ENCODE data around the gene ECI2.

Gene ECI2

GRCh38 chr6:4178737-4179333 lies 43.5 kb upstream of the ECI2 start:
- Histone ChIP-seq H3K36me3 (ENCODE audit: insufficient read depth, low read length) (no peaks in the 10 kb centered on the region), H3K9ac (ENCODE audit: low read depth, low read length, poor library complexity, severe bottlenecking) (no peak overlapping the region), H3K27me3 (ENCODE audit: insufficient read depth, low read length, poor library complexity, severe bottlenecking) (no peaks in the 10 kb centered on the region), H2AFZ (ENCODE audit: low read length) (no peak overlapping the region), H4K20me1 (ENCODE audit: insufficient read depth, low read length, poor library complexity, severe bottlenecking) (no peaks in the 10 kb centered on the region), H3F3A (ENCODE audit: low read depth) (no peaks in the 10 kb centered on the region), H3K9me2 (replicated peaks; ENCODE audit: low read depth, low read length) (no peaks in the 10 kb centered on the region), H3K4me2 (ENCODE audit: low read depth, low read length, poor library complexity, severe bottlenecking) (no peak overlapping the region), H3K9me3 (ENCODE audit: insufficient read depth, low read depth, low read length) (no peaks in the 10 kb centered on the region), H3K4me3 (ENCODE audit: low read length, poor library complexity, severe bottlenecking) (no peak overlapping the region), H3K4me1 (ENCODE audit: insufficient read depth, low read length, poor library complexity, severe bottlenecking) (no peaks in the 10 kb centered on the region), H3K79me2 (ENCODE audit: insufficient read depth, low read length) (no peaks in the 10 kb centered on the region)
- TF ChIP-seq CTCF (conservative IDR thresholded peaks at IDR 0.05; ENCODE audit: low read length) (no peak), EZH2phosphoT487 (IDR thresholded peaks at IDR 0.05; ENCODE audit: borderline replicate concordance) (no peak)

DNA sequence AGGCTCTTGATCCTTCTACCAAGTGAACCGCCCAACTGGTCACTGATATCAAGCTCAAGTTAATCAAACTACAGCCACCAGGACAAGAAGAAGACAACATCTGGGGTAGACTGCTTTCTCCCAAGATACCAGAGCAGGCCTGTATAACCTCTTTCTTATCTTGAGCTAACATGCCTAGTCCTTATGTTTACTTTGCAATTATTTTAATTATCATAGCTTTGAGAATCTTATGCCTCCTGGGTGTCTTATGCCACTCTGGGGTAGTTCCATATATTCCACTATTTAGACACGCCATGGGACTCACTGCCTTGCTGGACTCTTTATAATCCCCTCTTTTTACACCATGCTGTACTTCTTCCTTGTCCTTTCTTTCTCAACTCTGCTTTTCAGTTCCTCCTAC lies 41.5 kb upstream of the ECI2 start:
- TF ChIP-seq CTCF (conservative IDR thresholded peaks at IDR 0.05; ENCODE audit: low read length) (no peak), EZH2phosphoT487 (IDR thresholded peaks at IDR 0.05; ENCODE audit: borderline replicate concordance) (no peak)
- Histone ChIP-seq H3K4me1 (ENCODE audit: insufficient read depth, low read length, poor library complexity, severe bottlenecking) (no peaks in the 10 kb centered on the region), H3K9me2 (replicated peaks; ENCODE audit: low read depth, low read length) (no peaks in the 10 kb centered on the region), H4K20me1 (ENCODE audit: insufficient read depth, low read length, poor library complexity, severe bottlenecking) (no peaks in the 10 kb centered on the region), H3K9ac (ENCODE audit: low read depth, low read length, poor library complexity, severe bottlenecking) (no peak overlapping the region), H3K79me2 (ENCODE audit: insufficient read depth, low read length) (no peaks in the 10 kb centered on the region), H3K9me3 (ENCODE audit: insufficient read depth, low read depth, low read length) (no peaks in the 10 kb centered on the region), H3K4me2 (ENCODE audit: low read depth, low read length, poor library complexity, severe bottlenecking) (no peak overlapping the region), H3F3A (ENCODE audit: low read depth) (no peaks in the 10 kb centered on the region), H3K36me3 (ENCODE audit: insufficient read depth, low read length) (no peaks in the 10 kb centered on the region), H3K27me3 (ENCODE audit: insufficient read depth, low read length, poor library complexity, severe bottlenecking) (no peaks in the 10 kb centered on the region), H2AFZ (ENCODE audit: low read length) (no peak overlapping the region), H3K4me3 (ENCODE audit: low read length, poor library complexity, severe bottlenecking) (no peak overlapping the region)

- H3K4me3 ChIP-seq (ENCODE audit: low read length, poor library complexity, severe bottlenecking), result no peak overlapping the region
Measured at GRCh38 chr6:4174042-4174441, 38.7 kb upstream of the ECI2 start.

More at GRCh38 chr6:4174042-4174441, 38.7 kb upstream of the ECI2 start:
- H3K9ac ChIP-seq (ENCODE audit: low read depth, low read length, poor library complexity, severe bottlenecking), result no peak overlapping the region
- H3K79me2 ChIP-seq (ENCODE audit: insufficient read depth, low read length), result no peaks in the 10 kb centered on the region
- H3K9me2 ChIP-seq (replicated peaks; ENCODE audit: low read depth, low read length), result no peaks in the 10 kb centered on the region
- no peak overlapping the region for H2AFZ ChIP-seq (ENCODE audit: low read length)
- no peaks in the 10 kb centered on the region for H3K27me3 ChIP-seq (ENCODE audit: insufficient read depth, low read length, poor library complexity, severe bottlenecking)
- no peaks in the 10 kb centered on the region for H3F3A ChIP-seq (ENCODE audit: low read depth)
- no peaks in the 10 kb centered on the region for H3K9me3 ChIP-seq (ENCODE audit: insufficient read depth, low read depth, low read length)
- H4K20me1 ChIP-seq (ENCODE audit: insufficient read depth, low read length, poor library complexity, severe bottlenecking), result no peaks in the 10 kb centered on the region
- H3K4me1 ChIP-seq (ENCODE audit: insufficient read depth, low read length, poor library complexity, severe bottlenecking), result no peaks in the 10 kb centered on the region
- no peak overlapping the region for H3K4me2 ChIP-seq (ENCODE audit: low read depth, low read length, poor library complexity, severe bottlenecking)
- TF ChIP-seq EZH2phosphoT487 (IDR thresholded peaks at IDR 0.05; ENCODE audit: borderline replicate concordance), result no peak
- TF ChIP-seq CTCF (conservative IDR thresholded peaks at IDR 0.05; ENCODE audit: low read length), result no peak
- no peaks in the 10 kb centered on the region for H3K36me3 ChIP-seq (ENCODE audit: insufficient read depth, low read length)

Data from Loucy (cell line).